Panc1 (cell line): ENCODE data around the gene STK16.

Experiments used
- POLR2AphosphoS5 ChIP-seq: IDR thresholded peaks from 2 replicates; pipeline ENCODE4 v1.6.1; 2012; ENCODE audit warnings: mild to moderate bottlenecking, low read depth, low read length, moderate library complexity
- SIN3A ChIP-seq: IDR thresholded peaks from 2 replicates; pipeline ENCODE4 v1.6.1; 2012; ENCODE audit warnings: low read depth, mild to moderate bottlenecking, low read length, moderate library complexity, borderline replicate concordance; ENCODE audit not compliant: insufficient read depth
- TF ChIP-seq, protein P1 (sequence below): fragments of 450-650 bp; IDR thresholded peaks from 2 replicates; pipeline ENCODE4 v1.5.1; 2017; ENCODE audit warnings: mild to moderate bottlenecking
- TF ChIP-seq, protein P2 (sequence below), 2 experiments: IDR thresholded peaks; 2 replicates each; pipeline ENCODE4 v1.6.1; 2011 to 2012; ENCODE audit warnings: low read depth in 2 of 2, control low read depth in 1 of 2, low read length in 1 of 2, mild to moderate bottlenecking in 1 of 2, moderate library complexity in 1 of 2; ENCODE audit not compliant: insufficient read depth in 1 of 2

DNA sequence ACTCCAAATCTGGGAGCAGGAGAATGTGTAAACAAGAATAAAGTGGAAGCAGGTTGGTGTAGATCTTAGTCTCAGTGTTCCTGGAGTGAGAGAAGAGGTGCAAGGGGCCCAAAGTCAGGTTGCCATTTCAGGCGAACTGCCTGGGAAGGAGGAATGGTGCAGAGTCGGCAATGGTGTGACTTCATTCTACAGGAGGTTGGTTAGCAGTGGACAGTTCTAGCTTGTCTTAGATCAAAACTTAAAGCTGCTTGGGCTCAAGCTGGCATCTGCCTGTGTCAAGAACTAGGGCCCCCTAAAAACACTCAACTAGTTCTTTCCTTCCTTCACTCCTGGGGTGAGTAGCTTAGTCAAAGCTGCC lies 3.5 kb downstream of the STK16 start:
- TF ChIP-seq SIN3A, result no peak
- TF ChIP-seq, protein P1, sequence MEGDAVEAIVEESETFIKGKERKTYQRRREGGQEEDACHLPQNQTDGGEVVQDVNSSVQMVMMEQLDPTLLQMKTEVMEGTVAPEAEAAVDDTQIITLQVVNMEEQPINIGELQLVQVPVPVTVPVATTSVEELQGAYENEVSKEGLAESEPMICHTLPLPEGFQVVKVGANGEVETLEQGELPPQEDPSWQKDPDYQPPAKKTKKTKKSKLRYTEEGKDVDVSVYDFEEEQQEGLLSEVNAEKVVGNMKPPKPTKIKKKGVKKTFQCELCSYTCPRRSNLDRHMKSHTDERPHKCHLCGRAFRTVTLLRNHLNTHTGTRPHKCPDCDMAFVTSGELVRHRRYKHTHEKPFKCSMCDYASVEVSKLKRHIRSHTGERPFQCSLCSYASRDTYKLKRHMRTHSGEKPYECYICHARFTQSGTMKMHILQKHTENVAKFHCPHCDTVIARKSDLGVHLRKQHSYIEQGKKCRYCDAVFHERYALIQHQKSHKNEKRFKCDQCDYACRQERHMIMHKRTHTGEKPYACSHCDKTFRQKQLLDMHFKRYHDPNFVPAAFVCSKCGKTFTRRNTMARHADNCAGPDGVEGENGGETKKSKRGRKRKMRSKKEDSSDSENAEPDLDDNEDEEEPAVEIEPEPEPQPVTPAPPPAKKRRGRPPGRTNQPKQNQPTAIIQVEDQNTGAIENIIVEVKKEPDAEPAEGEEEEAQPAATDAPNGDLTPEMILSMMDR, result no peak
- TF ChIP-seq POLR2AphosphoS5, result no peak
- TF ChIP-seq, protein P2, sequence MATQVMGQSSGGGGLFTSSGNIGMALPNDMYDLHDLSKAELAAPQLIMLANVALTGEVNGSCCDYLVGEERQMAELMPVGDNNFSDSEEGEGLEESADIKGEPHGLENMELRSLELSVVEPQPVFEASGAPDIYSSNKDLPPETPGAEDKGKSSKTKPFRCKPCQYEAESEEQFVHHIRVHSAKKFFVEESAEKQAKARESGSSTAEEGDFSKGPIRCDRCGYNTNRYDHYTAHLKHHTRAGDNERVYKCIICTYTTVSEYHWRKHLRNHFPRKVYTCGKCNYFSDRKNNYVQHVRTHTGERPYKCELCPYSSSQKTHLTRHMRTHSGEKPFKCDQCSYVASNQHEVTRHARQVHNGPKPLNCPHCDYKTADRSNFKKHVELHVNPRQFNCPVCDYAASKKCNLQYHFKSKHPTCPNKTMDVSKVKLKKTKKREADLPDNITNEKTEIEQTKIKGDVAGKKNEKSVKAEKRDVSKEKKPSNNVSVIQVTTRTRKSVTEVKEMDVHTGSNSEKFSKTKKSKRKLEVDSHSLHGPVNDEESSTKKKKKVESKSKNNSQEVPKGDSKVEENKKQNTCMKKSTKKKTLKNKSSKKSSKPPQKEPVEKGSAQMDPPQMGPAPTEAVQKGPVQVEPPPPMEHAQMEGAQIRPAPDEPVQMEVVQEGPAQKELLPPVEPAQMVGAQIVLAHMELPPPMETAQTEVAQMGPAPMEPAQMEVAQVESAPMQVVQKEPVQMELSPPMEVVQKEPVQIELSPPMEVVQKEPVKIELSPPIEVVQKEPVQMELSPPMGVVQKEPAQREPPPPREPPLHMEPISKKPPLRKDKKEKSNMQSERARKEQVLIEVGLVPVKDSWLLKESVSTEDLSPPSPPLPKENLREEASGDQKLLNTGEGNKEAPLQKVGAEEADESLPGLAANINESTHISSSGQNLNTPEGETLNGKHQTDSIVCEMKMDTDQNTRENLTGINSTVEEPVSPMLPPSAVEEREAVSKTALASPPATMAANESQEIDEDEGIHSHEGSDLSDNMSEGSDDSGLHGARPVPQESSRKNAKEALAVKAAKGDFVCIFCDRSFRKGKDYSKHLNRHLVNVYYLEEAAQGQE (IDR thresholded peaks at IDR 0.05; ENCODE audit: insufficient read depth in 1 of 2, low read depth in 2 of 2, low read length in 1 of 2), result no peak
